Neural progenitor cell (in vitro differentiated cells): ENCODE measurements around the gene STK33.

Source experiments
- CTCF ChIP-seq: fragments of 200-600 bp; sonication (generic); IDR thresholded peaks from 2 replicates; pipeline ENCODE4 v1.5.1; 2017; ENCODE audit warnings: antibody characterized with exemption, mild to moderate bottlenecking
- EZH2 ChIP-seq: fragments of 200-600 bp; sonication (generic); IDR thresholded peaks from 2 replicates; pipeline ENCODE4 v1.6.1; 2017; ENCODE audit warnings: antibody characterized with exemption, mild to moderate bottlenecking, moderate library complexity

GRCh38 chr11:8342821-8343681 is 251.0 kb downstream of the STK33 start:
- no peak for TF ChIP-seq CTCF
- no peak for TF ChIP-seq EZH2
